Gastroesophageal sphincter (tissue), 3 donors: ENCODE measurements around the gene RBM33.

ENCODE experiments used
- EP300 ChIP-seq: sonication (generic); formaldehyde crosslinking; IDR thresholded peaks from one replicate; pipeline ENCODE4 v1.6.1; 2017; ENCODE audit warnings: antibody characterized with exemption, mild to moderate bottlenecking
- POLR2A ChIP-seq, 2 donors: fragments of 450-650 bp; IDR thresholded peaks; one replicate each; pipeline ENCODE4 v1.6.1; 2017; ENCODE audit warnings: antibody characterized with exemption in 2 of 2, mild to moderate bottlenecking in 2 of 2, moderate library complexity in 1 of 2
- POLR2AphosphoS5 ChIP-seq: sonication (generic); formaldehyde crosslinking; IDR thresholded peaks from one replicate; pipeline ENCODE4 v1.6.1; 2017; ENCODE audit warnings: antibody characterized with exemption
- TF ChIP-seq, protein P1 (sequence below), 4 experiments: fragments of 200-600 bp in 2 of 4; fragments of 450-650 bp in 2 of 4; sonication (generic) in 1 of 4; IDR thresholded peaks; one replicate each; pipeline ENCODE4 v1.5.1; 2017 to 2019; ENCODE audit warnings: antibody characterized with exemption in 4 of 4, mild to moderate bottlenecking in 2 of 4, moderate library complexity in 2 of 4

DNA sequence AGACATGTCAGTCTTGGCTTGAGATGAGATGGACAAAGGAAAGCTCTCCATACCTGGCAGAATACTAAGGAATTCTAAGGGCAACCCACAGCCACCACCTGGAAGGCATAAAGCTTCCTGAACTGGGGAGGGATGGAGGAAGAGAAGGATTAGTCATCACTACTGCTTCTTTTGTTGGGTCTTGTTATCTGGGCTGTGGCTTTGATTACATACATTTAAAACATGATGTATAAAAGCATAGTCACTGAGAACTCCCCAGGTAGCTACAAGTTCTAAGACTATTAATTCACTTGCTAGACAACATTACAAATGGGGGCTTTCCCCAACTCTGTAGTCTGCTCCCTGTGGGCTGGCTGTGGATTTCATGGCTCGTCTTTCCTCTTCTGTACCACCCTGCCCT lies 58.2 kb downstream of the RBM33 start:
- TF ChIP-seq EP300 (no peak), POLR2A (IDR thresholded peaks at IDR 0.05) (no peak), POLR2AphosphoS5 (no peak)
- TF ChIP-seq, protein P1, sequence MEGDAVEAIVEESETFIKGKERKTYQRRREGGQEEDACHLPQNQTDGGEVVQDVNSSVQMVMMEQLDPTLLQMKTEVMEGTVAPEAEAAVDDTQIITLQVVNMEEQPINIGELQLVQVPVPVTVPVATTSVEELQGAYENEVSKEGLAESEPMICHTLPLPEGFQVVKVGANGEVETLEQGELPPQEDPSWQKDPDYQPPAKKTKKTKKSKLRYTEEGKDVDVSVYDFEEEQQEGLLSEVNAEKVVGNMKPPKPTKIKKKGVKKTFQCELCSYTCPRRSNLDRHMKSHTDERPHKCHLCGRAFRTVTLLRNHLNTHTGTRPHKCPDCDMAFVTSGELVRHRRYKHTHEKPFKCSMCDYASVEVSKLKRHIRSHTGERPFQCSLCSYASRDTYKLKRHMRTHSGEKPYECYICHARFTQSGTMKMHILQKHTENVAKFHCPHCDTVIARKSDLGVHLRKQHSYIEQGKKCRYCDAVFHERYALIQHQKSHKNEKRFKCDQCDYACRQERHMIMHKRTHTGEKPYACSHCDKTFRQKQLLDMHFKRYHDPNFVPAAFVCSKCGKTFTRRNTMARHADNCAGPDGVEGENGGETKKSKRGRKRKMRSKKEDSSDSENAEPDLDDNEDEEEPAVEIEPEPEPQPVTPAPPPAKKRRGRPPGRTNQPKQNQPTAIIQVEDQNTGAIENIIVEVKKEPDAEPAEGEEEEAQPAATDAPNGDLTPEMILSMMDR (IDR thresholded peaks at IDR 0.05), result no peak
